Measurements from ENCODE around the gene DYNLL1. TPM values are rescaled to one million over a fixed set of nuclear protein-coding genes. Genes with fewer than 3 reads are reported as not detected.

DYNLL1 gene
- total RNA-seq, 4 donors from 2014 or later: 70.6 to 280 (median 137) TPM

DNA sequence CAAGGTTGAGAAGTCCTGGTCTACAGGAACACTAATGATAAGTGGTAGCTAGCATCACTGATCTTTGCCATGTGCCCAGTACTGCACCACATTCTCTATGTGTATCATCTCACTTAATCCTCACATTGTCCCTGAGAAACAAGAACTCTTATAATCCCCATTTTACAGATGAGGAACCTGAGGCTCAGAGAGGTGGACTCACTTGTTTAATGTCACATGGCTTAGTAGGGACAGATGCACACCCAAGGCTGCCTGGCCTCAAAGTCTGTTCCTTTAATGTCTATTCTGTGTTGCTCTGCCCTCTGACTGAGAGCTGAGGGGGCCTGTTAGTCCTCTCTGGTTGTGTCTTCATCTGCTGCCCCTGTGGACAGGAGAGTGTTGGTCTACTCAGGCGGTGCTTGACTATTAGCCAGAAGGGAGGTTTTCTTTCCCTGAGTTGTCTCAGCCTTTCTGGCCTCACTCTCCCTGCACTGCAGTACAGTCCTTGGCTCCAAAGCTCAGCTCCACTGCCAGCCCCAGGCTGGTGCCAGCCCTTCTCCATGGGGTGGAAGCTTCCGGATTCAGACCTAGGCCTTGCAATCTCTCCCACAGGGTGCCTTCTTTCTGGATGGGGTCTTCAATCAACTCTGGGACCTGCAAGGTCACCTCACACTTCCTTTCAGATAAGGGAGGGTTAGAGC is 4.9 kb upstream of the DYNLL1 start:
- no peak for TF ChIP-seq CTCF (IDR thresholded peaks at IDR 0.05; ENCODE audit: low read depth)

DNA sequence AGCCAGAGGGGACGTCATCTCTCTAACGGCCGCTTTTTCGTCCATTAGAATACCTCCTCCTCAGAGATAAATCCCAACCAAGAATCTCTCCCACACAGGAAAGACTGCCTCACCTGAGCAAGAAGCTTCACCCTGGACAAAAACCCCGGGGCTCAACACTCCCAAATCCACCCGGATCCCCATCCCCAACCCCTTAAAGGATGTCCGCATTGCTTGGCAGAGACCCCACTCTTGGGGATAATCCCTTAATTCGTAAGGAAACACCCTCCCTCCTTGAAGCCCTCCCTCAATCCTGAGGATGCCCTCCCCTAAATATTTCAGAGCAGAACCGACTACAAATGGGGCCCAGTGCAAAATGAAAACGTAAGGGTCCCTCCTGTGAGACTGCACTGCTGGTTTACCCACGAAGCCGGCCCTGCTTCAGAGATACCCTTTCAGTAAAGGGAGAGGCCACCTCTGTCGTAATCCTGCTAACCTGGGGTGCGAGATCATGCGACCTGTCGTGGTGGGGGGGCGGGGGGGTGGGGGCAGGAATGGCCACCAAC is 655 bp upstream of the DYNLL1 start:
- TF ChIP-seq CTCF (IDR thresholded peaks at IDR 0.05; ENCODE audit: low read depth): no peak

DNA sequence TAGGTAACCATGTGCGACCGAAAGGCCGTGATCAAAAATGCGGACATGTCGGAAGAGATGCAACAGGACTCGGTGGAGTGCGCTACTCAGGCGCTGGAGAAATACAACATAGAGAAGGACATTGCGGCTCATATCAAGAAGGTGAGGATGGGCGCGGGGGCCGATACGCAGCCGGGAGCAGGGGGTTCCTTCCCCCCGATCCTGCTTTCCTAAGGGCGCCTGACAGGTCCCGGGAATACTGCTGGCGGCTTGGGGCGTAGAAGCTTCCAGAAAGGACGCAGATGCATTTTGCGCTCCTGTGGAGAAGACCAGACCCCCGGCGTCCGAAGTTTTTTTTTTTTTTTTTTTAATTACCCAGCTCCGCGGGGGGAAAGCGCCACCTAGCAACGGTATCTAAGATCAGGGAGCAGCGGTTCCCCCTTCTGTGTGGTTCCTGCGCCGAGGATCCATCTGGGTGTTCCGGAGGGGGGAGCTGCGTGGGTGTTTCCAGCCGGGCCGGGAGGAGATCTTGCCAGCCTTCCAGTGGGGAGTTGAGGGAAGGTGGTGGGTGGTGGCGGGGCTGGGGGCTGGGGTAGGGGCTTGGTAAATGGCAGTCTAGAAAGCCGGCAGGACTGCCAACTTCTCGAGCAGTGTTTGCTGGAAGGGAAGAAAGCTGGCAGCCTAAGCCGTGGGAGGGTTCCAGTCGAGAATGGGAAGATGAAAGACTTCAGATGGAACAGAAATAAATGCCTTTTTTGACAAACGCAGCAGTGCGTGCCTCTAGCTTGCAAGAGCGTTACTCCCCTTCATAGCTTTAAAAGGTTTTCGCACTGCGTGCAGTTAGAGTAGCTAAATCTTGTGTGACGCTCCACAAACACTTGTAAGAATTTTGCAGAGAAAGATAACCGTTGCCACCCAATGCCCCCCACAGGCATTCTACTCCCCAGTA is 764 bp downstream of the DYNLL1 start:
- TF ChIP-seq CTCF (IDR thresholded peaks at IDR 0.05; ENCODE audit: low read depth): no peak

GRCh38 chr12:120497524-120498150 is 1.7 kb downstream of the DYNLL1 start:
- no peak for TF ChIP-seq CTCF (IDR thresholded peaks at IDR 0.05; ENCODE audit: low read depth)

DNA sequence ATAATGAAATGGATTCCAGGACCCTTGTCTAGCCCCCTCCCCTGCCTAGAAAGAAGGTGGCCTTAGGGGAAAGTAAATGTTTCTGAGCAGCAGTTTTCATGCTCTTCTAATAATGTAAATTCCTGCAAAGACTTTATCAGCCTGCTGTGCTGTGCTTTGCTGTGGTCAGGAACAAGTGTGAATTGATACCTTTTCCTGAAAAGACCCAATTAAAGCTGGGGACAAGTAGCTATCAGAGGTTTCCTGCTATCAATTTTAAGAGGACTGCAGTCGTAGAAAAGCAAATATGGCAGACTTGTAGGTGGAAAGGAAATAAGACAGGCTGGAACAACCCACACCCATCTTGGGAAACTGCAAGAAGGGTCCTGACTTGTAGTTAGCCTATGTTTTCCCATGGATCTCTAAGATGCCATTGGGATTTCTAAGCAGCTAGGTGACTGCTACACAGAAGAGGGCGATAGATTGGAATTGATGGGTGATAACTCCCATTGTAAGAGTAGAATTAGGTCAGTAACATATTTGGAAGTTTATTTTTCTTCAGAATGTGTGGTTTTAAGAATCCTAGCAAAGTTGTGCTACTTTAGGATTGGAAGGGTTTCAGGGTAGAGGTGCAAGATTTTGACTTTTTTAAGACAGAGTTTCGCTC is 3.1 kb downstream of the DYNLL1 start:
- TF ChIP-seq CTCF (IDR thresholded peaks at IDR 0.05; ENCODE audit: low read depth): no peak

- no peak for TF ChIP-seq CTCF (IDR thresholded peaks at IDR 0.05; ENCODE audit: low read depth)
Observed at GRCh38 chr12:120500581-120500980, 4.7 kb downstream of the DYNLL1 start.
